Ishikawa (cell line): ENCODE results near the gene PYCR2.

Source experiments
- CREB1 ChIP-seq: IDR thresholded peaks from 2 replicates; pipeline ENCODE4 v1.6.1; 2012; ENCODE audit warnings: low read depth
- EP300 ChIP-seq: IDR thresholded peaks from 2 replicates; pipeline ENCODE4 v1.6.1; 2012; ENCODE audit warnings: borderline replicate concordance
- FOXM1 ChIP-seq: IDR thresholded peaks from 2 replicates; pipeline ENCODE4 v1.6.1; 2012; ENCODE audit warnings: low read depth, borderline replicate concordance
- NFIC ChIP-seq: IDR thresholded peaks from 2 replicates; pipeline ENCODE4 v1.6.1; 2012
- TAF1 ChIP-seq: IDR thresholded peaks from 2 replicates; pipeline ENCODE4 v1.6.1; 2012; ENCODE audit warnings: low read depth, mild to moderate bottlenecking
- TCF12 ChIP-seq: IDR thresholded peaks from 2 replicates; pipeline ENCODE4 v1.6.1; 2012; ENCODE audit warnings: low read depth
- USF1 ChIP-seq: IDR thresholded peaks from 2 replicates; pipeline ENCODE4 v1.6.1; 2012
- TF ChIP-seq, protein P1 (sequence below): IDR thresholded peaks from 2 replicates; pipeline ENCODE4 v1.6.1; 2012
- TF ChIP-seq, protein P2 (sequence below): IDR thresholded peaks from 2 replicates; pipeline ENCODE4 v1.6.1; 2012; ENCODE audit warnings: low read depth, mild to moderate bottlenecking

DNA sequence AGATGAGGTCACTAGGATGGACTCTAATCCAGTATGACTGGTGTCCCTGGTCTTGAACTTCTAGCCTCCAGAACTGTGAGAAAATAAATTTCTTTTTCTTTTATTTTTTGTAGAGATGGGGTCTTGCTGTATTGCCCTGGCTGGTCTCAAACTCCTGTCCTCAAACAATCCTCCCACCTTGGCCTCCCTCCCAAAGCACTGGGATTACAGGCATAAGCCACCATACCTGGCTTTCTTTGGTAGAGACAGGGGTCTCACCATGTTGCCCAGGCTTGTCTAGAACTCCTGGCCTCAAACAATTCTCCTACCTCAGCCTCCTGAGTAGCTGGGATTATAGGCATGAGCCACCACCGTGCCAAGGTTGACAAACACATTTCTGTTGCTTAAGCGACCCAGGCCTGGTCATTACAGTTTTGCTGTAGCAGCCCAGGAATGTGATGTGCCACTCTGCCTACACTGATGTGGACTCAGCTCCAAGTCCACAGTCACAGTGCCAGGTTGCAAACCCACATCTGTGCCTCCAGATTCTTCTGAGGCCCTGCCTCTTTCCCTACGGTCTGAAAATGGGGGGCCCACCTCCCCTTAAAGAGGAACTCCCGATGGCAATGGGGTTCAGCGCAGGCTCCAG lies 15.9 kb downstream of the PYCR2 start:
- TF ChIP-seq, protein P1, sequence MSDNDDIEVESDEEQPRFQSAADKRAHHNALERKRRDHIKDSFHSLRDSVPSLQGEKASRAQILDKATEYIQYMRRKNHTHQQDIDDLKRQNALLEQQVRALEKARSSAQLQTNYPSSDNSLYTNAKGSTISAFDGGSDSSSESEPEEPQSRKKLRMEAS, result no peak
- TF ChIP-seq, protein P2, sequence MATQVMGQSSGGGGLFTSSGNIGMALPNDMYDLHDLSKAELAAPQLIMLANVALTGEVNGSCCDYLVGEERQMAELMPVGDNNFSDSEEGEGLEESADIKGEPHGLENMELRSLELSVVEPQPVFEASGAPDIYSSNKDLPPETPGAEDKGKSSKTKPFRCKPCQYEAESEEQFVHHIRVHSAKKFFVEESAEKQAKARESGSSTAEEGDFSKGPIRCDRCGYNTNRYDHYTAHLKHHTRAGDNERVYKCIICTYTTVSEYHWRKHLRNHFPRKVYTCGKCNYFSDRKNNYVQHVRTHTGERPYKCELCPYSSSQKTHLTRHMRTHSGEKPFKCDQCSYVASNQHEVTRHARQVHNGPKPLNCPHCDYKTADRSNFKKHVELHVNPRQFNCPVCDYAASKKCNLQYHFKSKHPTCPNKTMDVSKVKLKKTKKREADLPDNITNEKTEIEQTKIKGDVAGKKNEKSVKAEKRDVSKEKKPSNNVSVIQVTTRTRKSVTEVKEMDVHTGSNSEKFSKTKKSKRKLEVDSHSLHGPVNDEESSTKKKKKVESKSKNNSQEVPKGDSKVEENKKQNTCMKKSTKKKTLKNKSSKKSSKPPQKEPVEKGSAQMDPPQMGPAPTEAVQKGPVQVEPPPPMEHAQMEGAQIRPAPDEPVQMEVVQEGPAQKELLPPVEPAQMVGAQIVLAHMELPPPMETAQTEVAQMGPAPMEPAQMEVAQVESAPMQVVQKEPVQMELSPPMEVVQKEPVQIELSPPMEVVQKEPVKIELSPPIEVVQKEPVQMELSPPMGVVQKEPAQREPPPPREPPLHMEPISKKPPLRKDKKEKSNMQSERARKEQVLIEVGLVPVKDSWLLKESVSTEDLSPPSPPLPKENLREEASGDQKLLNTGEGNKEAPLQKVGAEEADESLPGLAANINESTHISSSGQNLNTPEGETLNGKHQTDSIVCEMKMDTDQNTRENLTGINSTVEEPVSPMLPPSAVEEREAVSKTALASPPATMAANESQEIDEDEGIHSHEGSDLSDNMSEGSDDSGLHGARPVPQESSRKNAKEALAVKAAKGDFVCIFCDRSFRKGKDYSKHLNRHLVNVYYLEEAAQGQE, result no peak
- no peak for TF ChIP-seq EP300
- TF ChIP-seq FOXM1, result no peak
- no peak for TF ChIP-seq NFIC
- TF ChIP-seq CREB1, result no peak
- no peak for TF ChIP-seq USF1
- TF ChIP-seq TCF12, result no peak
- TF ChIP-seq TAF1, result no peak
